B cell (primary cell): ENCODE results near the gene DDR2. TPM values are rescaled to one million over a fixed set of nuclear protein-coding genes. Genes with fewer than 3 reads are reported as not detected.

Experiments
- ATAC-seq: fragments of 200-7000 bp; cut with Tn5 transposase; one replicate; pipeline ENCODE4 v1.10.0; 2021; ENCODE audit warnings: low read depth, mild to moderate bottlenecking, moderate number of reproducible peaks, moderate library complexity
- CTCF ChIA-PET: fragments of 350-600 bp; sonication (Branson Sonifier 250); formaldehyde crosslinking; loops from one replicate; lab custom pipeline; 2021; ENCODE audit warnings: antibody characterized with exemption, inconsistent platforms; lab: Charles Lee
- POLR2A ChIA-PET: fragments of 350-600 bp; sonication (Branson Sonifier 250); formaldehyde crosslinking; loops from one replicate; lab custom pipeline; 2021; ENCODE audit warnings: antibody characterized with exemption; lab: Charles Lee
- DNase-seq: peaks from one replicate; pipeline ENCODE4 v3.0.0; 2013
- H2AFZ ChIP-seq: 2 replicates; pipeline ENCODE4 v1.6.1; 2012; ENCODE audit warnings: mild to moderate bottlenecking, low read depth, low read length; ENCODE audit not compliant: insufficient read depth, poor library complexity, severe bottlenecking
- H3K27ac ChIP-seq, 2 donors: 1 replicate in 1 of 2; 2 replicates in 1 of 2; pipeline ENCODE4 v1.5.1; 2012 to 2013; ENCODE audit warnings: low read length in 2 of 2, mild to moderate bottlenecking in 2 of 2, moderate library complexity in 1 of 2
- H3K27me3 ChIP-seq, 4 experiments: fragments of 200-600 bp in 1 of 4; sonication (generic) in 1 of 4; replicated peaks in 1 of 4; 1 replicate in 2 of 4; 2 replicates in 2 of 4; pipeline versions ENCODE4 v1.6.1 to v1.7.0; 2013 to 2016; ENCODE audit warnings: low read length in 3 of 4, mild to moderate bottlenecking in 2 of 4, mixed read lengths in 1 of 4, moderate library complexity in 1 of 4; ENCODE audit not compliant: insufficient read depth in 4 of 4, control insufficient read depth in 3 of 4; ENCODE audit errors: control extremely low read depth in 1 of 4
- H3K36me3 ChIP-seq, 2 experiments: replicated peaks in 1 of 2; 1 replicate in 1 of 2; 2 replicates in 1 of 2; pipeline versions ENCODE4 v1.6.1 to v1.7.1; 2013; ENCODE audit warnings: low read length in 1 of 2; ENCODE audit not compliant: insufficient read depth in 2 of 2, control insufficient read depth in 1 of 2; ENCODE audit errors: control extremely low read depth in 1 of 2, extremely low read depth in 1 of 2
- H3K4me1 ChIP-seq, 2 donors: fragments of 200-600 bp in 1 of 2; sonication (generic) in 1 of 2; 1 replicate in 1 of 2; 2 replicates in 1 of 2; pipeline versions ENCODE4 v1.5.1 to v1.6.1; 2013 to 2017; ENCODE audit warnings: low read length in 2 of 2; ENCODE audit not compliant: control insufficient read depth in 2 of 2, insufficient read depth in 2 of 2
- H3K4me2 ChIP-seq: replicated peaks from 2 replicates; pipeline ENCODE3; 2012; ENCODE audit warnings: mild to moderate bottlenecking, low read depth, low read length; ENCODE audit not compliant: poor library complexity, severe bottlenecking
- H3K4me3 ChIP-seq, 5 experiments: fragments of 200-600 bp in 1 of 5; sonication (generic) in 1 of 5; 1 replicate in 3 of 5; 2 replicates in 2 of 5; pipeline versions ENCODE4 v1.5.1 to v1.7.0; 2011 to 2016; ENCODE audit warnings: low read length in 4 of 5, mild to moderate bottlenecking in 4 of 5, low read depth in 2 of 5, control low read depth in 1 of 5, moderate library complexity in 1 of 5; ENCODE audit not compliant: insufficient read depth in 1 of 5; ENCODE audit errors: control extremely low read depth in 1 of 5, extremely low read depth in 1 of 5
- H3K79me2 ChIP-seq: fragments of 200-600 bp; sonication (generic); one replicate; pipeline ENCODE4 v1.6.0; 2016; ENCODE audit warnings: low read length; ENCODE audit not compliant: control insufficient read depth, insufficient read depth
- H3K9ac ChIP-seq: fragments of 200-600 bp; sonication (generic); 2 replicates; pipeline ENCODE4 v1.6.1; 2017; ENCODE audit warnings: mild to moderate bottlenecking, low read length, moderate library complexity
- H3K9me3 ChIP-seq, 3 donors: one replicate each; pipeline versions ENCODE4 v1.6.1 to v1.7.1; 2013; ENCODE audit warnings: low read length in 2 of 3; ENCODE audit not compliant: control insufficient read depth in 2 of 3, insufficient read depth in 1 of 3; ENCODE audit errors: control extremely low read depth in 1 of 3
- H4K20me1 ChIP-seq: 2 replicates; pipeline ENCODE4 v1.6.0; 2012; ENCODE audit warnings: mild to moderate bottlenecking, low read length; ENCODE audit not compliant: insufficient read depth, control insufficient read depth, poor library complexity, severe bottlenecking
- H3K27ac Mint-ChIP-seq: one replicate; pipeline ENCODE4 v1.8.0; 2021; ENCODE audit warnings: mixed read lengths
- H3K27me3 Mint-ChIP-seq: one replicate; pipeline ENCODE4 v1.8.0; 2021; ENCODE audit warnings: mixed read lengths
- H3K4me1 Mint-ChIP-seq: one replicate; pipeline ENCODE4 v1.8.0; 2021; ENCODE audit warnings: mixed read lengths
- H3K4me3 Mint-ChIP-seq: one replicate; pipeline ENCODE4 v1.8.0; 2021; ENCODE audit warnings: mixed read lengths
- H3K9me3 Mint-ChIP-seq: one replicate; pipeline ENCODE4 v1.8.0; 2022; ENCODE audit warnings: mixed read lengths; ENCODE audit not compliant: insufficient read depth
- CTCF ChIP-seq: fragments of 200-600 bp; IDR thresholded peaks from one replicate; pipeline ENCODE4 v1.8.0; 2022; ENCODE audit warnings: antibody characterized with exemption, mild to moderate bottlenecking
- EZH2 ChIP-seq: IDR thresholded peaks from 2 replicates; pipeline ENCODE4 v1.6.1; 2012; ENCODE audit warnings: borderline replicate concordance, low read depth, mild to moderate bottlenecking, moderate library complexity, low read length; ENCODE audit not compliant: insufficient read depth, poor library complexity, severe bottlenecking
- WGBS: methylation state at CpG from one replicate; pipeline ENCODE4 v1.1.5; 2013; ENCODE audit warnings: missing lambda C conversion rate; ENCODE audit not compliant: insufficient coverage; 5-methylcytosine and 5-hydroxymethylcytosine counted together
- intact Hi-C: fragments of 100-400 bp; cut with micrococcal nuclease; formaldehyde crosslinking; loops from one replicate; pipeline ENCODE4 v1.10.0; 2022
- polyA plus RNA-seq: library from polyadenylated mRNA; depleted of rRNA; stranded (reverse); fragments of >200 nt; gene quantifications from 2 replicates; pipeline ENCODE4 v1.2.3, GENCODE V29; 2012
- total RNA-seq, 2 donors: library from RNA; stranded (reverse); fragments of 120-200 nt in 1 of 2; gene quantifications; 1 replicate in 1 of 2; 2 replicates in 1 of 2; pipeline versions ENCODE4 v1.2.3 to v1.2.4, GENCODE V29; 2013 to 2022

DDR2 gene
- total and polyA plus RNA-seq, 2 donors (not counting 1 experiment from before 2014, with no cell fraction given) = 0.12 to 0.24 TPM

GRCh38 chr1:162695687-162696086 is 63.4 kb downstream of the DDR2 start:
- no peaks in the 10 kb centered on the region for H4K20me1 ChIP-seq
- Mint-ChIP-seq H3K27me3 (peaks cover 20% of the 10 kb centered on the region), H3K4me1 (no peaks in the 10 kb centered on the region), H3K27ac (no peak overlapping the region), H3K9me3 (no peaks in the 10 kb centered on the region), H3K4me3 (no peak overlapping the region)
- POLR2A ChIA-PET = no interaction called here
- DNase-seq = no peak
- no peak overlapping the region for H3K4me3 ChIP-seq
- CTCF ChIA-PET = no interaction called here
- peaks cover 0 to 6% (median 0%) of the 10 kb centered on the region in 4 experiments for H3K27me3 ChIP-seq
- no peak overlapping the region for H3K4me2 ChIP-seq
- no peak overlapping the region for H2AFZ ChIP-seq
- no CpG with 5 or more reads among the region's 1 CpG for WGBS
- H3K9ac ChIP-seq = no peak overlapping the region
- H3K4me1 ChIP-seq = no peaks in the 10 kb centered on the region
- H3K36me3 ChIP-seq = no peaks in the 10 kb centered on the region
- peaks cover 0 to 2% (median 0%) of the 10 kb centered on the region in 3 donors for H3K9me3 ChIP-seq
- H3K27ac ChIP-seq = no peak overlapping the region
- TF ChIP-seq CTCF (no peak), EZH2 (no peak)
- intact Hi-C loops = no loop called here
- no peaks in the 10 kb centered on the region for H3K79me2 ChIP-seq
- ATAC-seq = no peak

GRCh38 chr1:162696286-162696862 is 64.1 kb downstream of the DDR2 start:
- CTCF ChIA-PET = no interaction called here
- Mint-ChIP-seq H3K27ac (no peak overlapping the region), H3K4me3 (no peak overlapping the region)

More at GRCh38 chr1:162696286-162696862, 64.1 kb downstream of the DDR2 start:
- no peaks in the 10 kb centered on the region for H3K4me1 ChIP-seq
- no peak overlapping the region for H3K27ac ChIP-seq
- Mint-ChIP-seq H3K4me1 (no peaks in the 10 kb centered on the region), H3K9me3 (no peaks in the 10 kb centered on the region), H3K27me3 (peaks cover 20% of the 10 kb centered on the region)
- no peak overlapping the region for H3K4me2 ChIP-seq
- no peaks in the 10 kb centered on the region for H3K36me3 ChIP-seq
- TF ChIP-seq EZH2 (no peak), CTCF (no peak)
- H3K9ac ChIP-seq = no peak overlapping the region
- no peaks in the 10 kb centered on the region for H4K20me1 ChIP-seq
- POLR2A ChIA-PET = no interaction called here
- 79% methylated on average over 5 of the region's 5 CpGs for WGBS
- no peaks in the 10 kb centered on the region for H3K79me2 ChIP-seq
- H3K4me3 ChIP-seq = no peak overlapping the region
- intact Hi-C loops = no loop called here
- no peak overlapping the region for H2AFZ ChIP-seq
- peaks cover 0 to 6% (median 0%) of the 10 kb centered on the region in 4 experiments for H3K27me3 ChIP-seq
- peaks cover 0 to 2% (median 0%) of the 10 kb centered on the region in 3 donors for H3K9me3 ChIP-seq
- DNase-seq (no peak), ATAC-seq (no peak)
